Lung (tissue), 12 donors: ENCODE data around the gene KLHDC10. TPM values are rescaled to one million over a fixed set of nuclear protein-coding genes. Genes with fewer than 3 reads are reported as not detected.

Source experiments
- ATAC-seq: fragments of 200-7000 bp; cut with Tn5 transposase; one replicate; pipeline ENCODE4 v1.9.1; 2020; ENCODE audit warnings: moderate number of reproducible peaks; ENCODE audit not compliant: insufficient read depth, low FRiP score
- DNase-seq, 3 donors: peaks; one replicate each; pipeline ENCODE4 v3.0.0-alpha.2; 2013 to 2017
- H3K27ac ChIP-seq, 2 donors: one replicate each; pipeline ENCODE4 v1.5.1; 2013; ENCODE audit warnings: mild to moderate bottlenecking in 2 of 2, moderate library complexity in 2 of 2, control low read depth in 1 of 2, inconsistent platforms in 1 of 2, low read depth in 1 of 2, low read length in 1 of 2
- H3K27me3 ChIP-seq, 3 donors: one replicate each; pipeline ENCODE4 v1.5.1; 2013; ENCODE audit warnings: low read length in 2 of 3; ENCODE audit not compliant: control insufficient read depth in 3 of 3, insufficient read depth in 3 of 3
- H3K36me3 ChIP-seq, 4 donors: one replicate each; pipeline ENCODE4 v1.5.1; 2013; ENCODE audit warnings: low read length in 4 of 4, mild to moderate bottlenecking in 1 of 4, moderate library complexity in 1 of 4; ENCODE audit not compliant: control insufficient read depth in 4 of 4, insufficient read depth in 4 of 4
- H3K4me1 ChIP-seq, 5 donors: one replicate each; pipeline ENCODE4 v1.5.1; 2013; ENCODE audit warnings: low read length in 5 of 5, mild to moderate bottlenecking in 2 of 5, moderate library complexity in 1 of 5; ENCODE audit not compliant: control insufficient read depth in 5 of 5, insufficient read depth in 5 of 5
- H3K4me3 ChIP-seq: one replicate; pipeline ENCODE4 v1.5.1; 2013; ENCODE audit warnings: mild to moderate bottlenecking, control low read depth, moderate library complexity
- H3K9ac ChIP-seq, 2 donors: one replicate each; pipeline ENCODE4 v1.5.1; 2013; ENCODE audit warnings: low read length in 2 of 2, control low read depth in 1 of 2; ENCODE audit not compliant: insufficient read depth in 1 of 2
- H3K9me3 ChIP-seq, 4 donors: one replicate each; pipeline ENCODE4 v1.5.1; 2013; ENCODE audit warnings: low read length in 3 of 4, mild to moderate bottlenecking in 1 of 4, moderate library complexity in 1 of 4; ENCODE audit not compliant: control insufficient read depth in 4 of 4, insufficient read depth in 3 of 4
- CTCF ChIP-seq: IDR thresholded peaks from 2 replicates; pipeline ENCODE4 v1.5.1; 2012; ENCODE audit warnings: mild to moderate bottlenecking; ENCODE audit errors: control extremely low read depth, extremely low read depth
- WGBS, 2 donors: extraction: QIAGEN DNeasy Blood & Tissue Kit; methylation state at CpG; one replicate each; pipeline ENCODE4 v1.1.7; 2013; 5-methylcytosine and 5-hydroxymethylcytosine counted together
- polyA plus RNA-seq, 2 donors: library from polyadenylated mRNA; stranded (reverse); fragments of 200-250 nt; gene quantifications; one replicate each; pipeline ENCODE4 v1.2.1, GENCODE V29; 2013
- total RNA-seq, 2 donors: library from RNA; depleted of rRNA in 1 of 2; stranded (reverse); fragments of >200 nt in 1 of 2; gene quantifications; one replicate each; pipeline ENCODE4 v1.2.1, GENCODE V29; 2014 to 2021
- donor health status: control.
- donor health status: control.
- donor health status: Bipolar disorder and iron deficiency.
- donor health status: healthy.
- donor health status: DM: yes; HTN: yes; CAD: no.

KLHDC10 gene
- total and polyA plus RNA-seq, 4 donors, result 10.4 to 56.9 (median 25.1) TPM

GRCh38 chr7:130113887-130114286, 43.6 kb downstream of the KLHDC10 start:
- H3K27me3 ChIP-seq, result no peaks in the 10 kb centered on the region
- H3K9me3 ChIP-seq, result no peaks in the 10 kb centered on the region
- no peak overlapping the region for H3K27ac ChIP-seq
- peaks cover 0 to 10% (median 0%) of the 10 kb centered on the region in 5 donors for H3K4me1 ChIP-seq
- H3K36me3 ChIP-seq, result peaks cover 0 to 7% (median 3%) of the 10 kb centered on the region in 4 donors
- WGBS, 2 donors, result 79 to 82% methylated on average over 4 of the region's 4 CpGs
- ATAC-seq (no peak), DNase-seq (no peak)
- no peak for TF ChIP-seq CTCF
- no peak overlapping the region for H3K4me3 ChIP-seq
- H3K9ac ChIP-seq, result no peak overlapping the region

GRCh38 chr7:130114374-130114773, 44.0 kb downstream of the KLHDC10 start:
- Histone ChIP-seq H3K4me1 (peaks cover 0 to 10% (median 0%) of the 10 kb centered on the region in 5 donors), H3K9me3 (no peaks in the 10 kb centered on the region), H3K4me3 (no peak overlapping the region), H3K36me3 (peaks cover 0 to 7% (median 4%) of the 10 kb centered on the region in 4 donors), H3K9ac (no peak overlapping the region), H3K27me3 (no peaks in the 10 kb centered on the region), H3K27ac (no peak overlapping the region)
- ATAC-seq, result no peak
- no peak for TF ChIP-seq CTCF
- DNase-seq, result no peak

GRCh38 chr7:130114776-130115175, 44.4 kb downstream of the KLHDC10 start:
- ATAC-seq, result no peak

More at GRCh38 chr7:130114776-130115175, 44.4 kb downstream of the KLHDC10 start:
- no peaks in the 10 kb centered on the region for H3K9me3 ChIP-seq
- DNase-seq, result no peak
- WGBS, 2 donors, result 93 to 96% methylated on average over 2 of the region's 2 CpGs
- no peak for TF ChIP-seq CTCF
- peaks cover 0 to 7% (median 4%) of the 10 kb centered on the region in 4 donors for H3K36me3 ChIP-seq
- H3K4me1 ChIP-seq, result peaks cover 0 to 10% (median 0%) of the 10 kb centered on the region in 5 donors
- no peak overlapping the region for H3K27ac ChIP-seq
- H3K9ac ChIP-seq, result no peak overlapping the region
- H3K27me3 ChIP-seq, result no peaks in the 10 kb centered on the region
- H3K4me3 ChIP-seq, result no peak overlapping the region
